Measurements from ENCODE around the gene FOXM1.
A peak's percentile ranks its signal among the peaks of the same experiment; 100 is the strongest.

The FOXM1 gene

DNA sequence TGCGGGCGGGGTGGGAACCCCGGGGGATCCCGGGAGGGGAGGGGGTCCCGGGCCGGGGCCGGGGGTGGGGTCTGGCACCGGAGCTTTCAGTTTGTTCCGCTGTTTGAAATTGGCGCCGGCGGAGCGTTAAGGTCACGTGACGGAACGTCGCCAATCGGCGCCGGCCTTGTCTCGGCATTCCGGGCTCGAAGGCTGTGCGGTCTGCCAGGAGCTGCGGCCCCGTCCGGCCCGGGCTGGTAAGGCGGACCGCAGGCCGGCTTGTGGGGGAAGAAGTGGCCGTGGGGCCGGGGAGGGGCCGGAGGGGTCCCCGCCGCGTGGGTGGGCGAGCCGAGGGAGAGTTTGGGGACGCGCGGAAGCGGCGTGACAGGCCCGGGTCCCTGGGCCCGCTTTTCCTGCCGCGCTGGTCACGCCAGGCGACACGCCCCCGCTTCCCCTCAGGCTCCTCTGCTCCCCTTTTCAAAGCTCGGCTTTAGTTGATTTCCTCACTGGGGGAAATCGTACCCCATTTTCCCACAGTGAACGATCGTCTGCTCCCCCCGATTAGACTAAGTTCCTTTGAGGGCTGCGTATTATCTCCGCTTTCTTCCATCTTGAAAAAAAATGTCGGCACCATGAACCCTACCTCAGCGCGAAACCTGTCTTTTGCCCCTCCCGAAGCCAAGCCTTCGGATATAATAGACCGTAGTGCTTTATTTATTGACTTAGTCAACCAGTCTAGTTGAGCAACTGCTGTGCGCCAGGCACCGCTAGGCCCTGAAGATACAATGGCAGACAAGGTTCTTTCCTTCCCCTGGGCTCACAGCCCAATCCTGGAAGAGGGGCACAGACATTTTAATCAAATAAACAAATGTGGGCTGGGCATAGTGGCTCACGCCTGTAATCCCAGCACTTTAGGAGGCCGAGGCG lies at the start of gene FOXM1, which contains the start of gene RHNO1:
Gene FOXM1 (minus strand): TSS at position 128 of the 906 bp plus-strand sequence. CDS start 2,696 bp downstream, outside the sequence.
Gene RHNO1 (plus strand): TSS at position 177 of the 906 bp plus-strand sequence. CDS start 8,144 bp downstream, outside the sequence.
- peak; percentile 26 to 96 (median 83) for DNase-seq

DNA sequence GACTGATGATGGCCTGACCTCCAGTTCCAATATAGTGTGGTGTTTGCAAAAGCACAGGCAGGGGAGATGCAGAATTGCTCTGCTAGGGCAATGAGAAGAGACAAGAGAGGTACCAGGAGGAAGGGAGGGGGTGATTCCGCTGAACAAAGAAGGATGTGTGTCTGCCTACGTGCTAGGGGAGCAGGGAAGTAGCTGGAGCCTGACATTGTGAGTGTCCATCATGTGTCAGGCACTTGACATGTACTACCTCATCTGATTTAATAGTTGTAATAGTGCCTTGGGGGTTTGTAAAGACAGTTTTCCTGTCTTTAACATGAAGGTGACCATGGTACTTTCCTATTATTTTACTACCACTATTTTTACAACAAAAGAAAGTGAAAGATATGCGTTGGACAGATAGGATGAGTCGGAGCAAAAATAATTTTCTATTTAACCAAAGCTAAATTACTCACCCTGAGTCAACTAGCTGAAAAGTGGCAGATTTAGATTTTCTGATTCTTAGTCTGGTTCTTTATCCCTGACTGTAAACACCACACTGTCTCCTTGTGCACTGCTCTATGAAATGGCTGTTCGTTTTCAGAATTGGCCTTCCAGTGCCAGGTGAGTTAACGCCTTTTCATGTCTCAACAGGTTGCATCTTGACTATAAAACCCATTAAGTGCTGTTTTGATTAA lies 48.5 kb upstream of the FOXM1 start:
- DNase-seq = no peak

- DNase-seq = no peak
Measured at GRCh38 chr12:2924019-2924418, 47.0 kb upstream of the FOXM1 start.

DNA sequence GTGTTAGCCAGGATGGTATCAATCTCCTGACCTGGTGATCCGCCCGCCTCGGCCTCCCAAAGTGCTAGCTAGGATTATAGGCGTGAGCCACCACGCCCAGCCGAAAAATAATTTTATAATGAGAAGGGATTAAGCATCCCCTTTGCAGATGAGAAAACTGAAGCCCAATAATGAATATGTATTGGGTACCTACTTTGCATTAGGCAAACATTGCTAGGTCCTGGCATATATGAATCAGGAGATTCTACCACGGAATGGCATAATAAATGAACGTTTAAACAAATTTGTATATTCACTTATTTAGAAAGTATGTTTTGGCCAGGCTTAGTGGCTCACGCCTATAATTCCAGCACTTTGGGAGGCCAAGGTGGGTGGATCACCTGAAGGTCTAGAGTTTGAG lies 46.1 kb upstream of the FOXM1 start:
- DNase-seq = no peak

DNA sequence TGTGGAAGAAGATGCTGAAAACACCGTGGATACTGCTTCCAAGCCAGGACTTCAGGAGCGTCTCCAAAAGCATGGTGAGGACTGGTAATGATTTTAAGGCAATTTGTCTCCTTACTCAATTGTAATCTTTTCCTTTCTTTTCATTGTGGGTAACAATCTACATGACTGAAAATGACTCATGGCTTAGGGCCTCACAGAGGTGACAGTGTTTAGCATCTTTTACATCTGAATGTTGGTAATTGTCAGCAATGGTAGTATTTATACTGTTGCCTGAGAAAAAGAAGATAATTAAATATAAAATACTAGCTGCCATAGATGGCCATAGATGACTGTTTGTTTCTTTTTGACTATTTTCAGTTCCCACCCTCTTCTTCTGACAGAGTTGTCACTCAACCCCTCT lies 45.4 kb upstream of the FOXM1 start:
- no peak for DNase-seq

DNA sequence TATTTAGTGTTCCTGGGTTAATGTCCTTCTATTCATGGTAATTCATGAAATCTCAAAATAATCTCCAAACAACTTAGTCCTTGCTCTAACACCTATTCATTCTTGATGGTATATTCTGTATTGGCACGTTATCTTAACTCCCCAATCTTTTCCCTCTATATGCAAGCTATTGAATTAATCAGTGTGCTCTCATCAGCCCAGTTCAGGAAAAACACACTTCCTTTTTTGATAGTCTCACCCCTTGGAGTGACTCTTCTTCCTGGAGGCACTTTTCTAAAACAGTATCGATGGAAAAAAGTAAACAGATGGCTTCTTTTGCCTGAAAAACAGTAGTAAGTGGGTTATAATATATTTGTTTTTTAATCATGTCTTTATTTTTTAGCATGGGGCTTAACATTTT lies 42.3 kb upstream of the FOXM1 start:
- no peak for DNase-seq

GRCh38 chr12:2912216-2912575 lies 35.2 kb upstream of the FOXM1 start:
- DNase-seq = no peak

- DNase-seq = no peak
Measured at GRCh38 chr12:2904260-2904659, 27.3 kb upstream of the FOXM1 start.

GRCh38 chr12:2902272-2902880 lies 25.4 kb upstream of the FOXM1 start:
- DNase-seq = peak in 41 of 56 donors; percentile 3 to 71 (median 25)

- DNase-seq = no peak
Measured at GRCh38 chr12:2900642-2901041, 23.7 kb upstream of the FOXM1 start.

DNA sequence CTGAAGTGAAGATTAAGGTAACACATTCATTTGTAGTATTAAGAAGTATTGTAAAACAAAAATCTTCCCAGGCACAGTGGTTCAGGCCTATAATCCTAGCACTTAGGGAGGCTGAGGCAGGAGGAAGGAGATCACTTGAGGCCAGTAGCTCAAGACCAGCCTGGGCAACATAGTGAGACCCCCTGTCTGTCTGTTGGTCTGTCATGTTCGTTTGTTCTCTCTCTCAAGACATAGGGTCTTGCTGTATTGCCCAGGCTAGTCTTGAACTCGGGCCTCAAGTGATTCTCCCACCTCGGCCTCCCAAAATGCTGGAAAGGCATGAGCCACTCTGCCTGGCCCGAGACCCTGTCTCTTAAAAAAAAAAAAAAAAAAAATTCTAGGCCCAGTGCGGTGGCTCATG lies 20.4 kb upstream of the FOXM1 start:
- DNase-seq = no peak

DNA sequence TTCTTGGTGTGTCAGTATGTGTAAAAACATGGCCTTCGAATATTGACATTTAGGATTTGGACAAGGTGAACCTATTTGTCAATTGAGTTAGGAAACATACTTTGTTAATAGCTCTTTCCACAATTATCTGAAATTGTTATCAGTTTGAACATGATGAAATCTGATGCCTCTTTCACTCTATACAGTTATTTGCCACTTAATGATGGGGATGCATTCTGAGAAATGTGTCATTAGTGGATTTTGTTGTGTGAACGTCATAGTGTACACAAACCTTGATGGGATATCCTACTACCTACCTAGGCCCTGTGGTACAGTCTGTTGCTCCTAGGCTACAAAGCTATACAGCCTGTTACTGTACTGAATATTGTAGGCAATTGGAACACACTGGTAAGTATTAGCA lies 18.5 kb upstream of the FOXM1 start:
- no peak for DNase-seq

- DNase-seq = peak in 3 of 56 donors; percentile 5 to 9 (median 8)
Measured at GRCh38 chr12:2895051-2895451, 18.1 kb upstream of the FOXM1 start.

DNA sequence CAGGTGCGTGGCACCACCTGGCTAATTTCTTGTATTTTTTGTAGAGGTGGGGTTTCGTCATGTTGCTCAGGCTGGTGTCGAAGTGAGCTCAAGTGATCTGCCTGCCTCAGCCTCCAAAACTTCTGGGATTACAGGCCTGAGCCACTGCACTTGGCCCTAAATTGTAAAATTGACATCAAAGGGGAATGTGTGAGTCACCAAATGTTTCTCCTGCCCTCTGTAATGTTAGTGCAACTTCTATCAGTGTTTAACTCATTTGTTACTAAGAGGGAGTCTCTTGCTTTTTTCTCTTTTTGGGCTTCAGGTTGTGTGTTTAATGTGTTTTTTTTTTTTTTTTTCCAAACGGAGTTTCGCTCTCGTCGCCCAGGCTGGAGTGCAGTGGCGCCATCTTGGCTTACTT lies 16.0 kb upstream of the FOXM1 start:
- no peak for DNase-seq

DNA sequence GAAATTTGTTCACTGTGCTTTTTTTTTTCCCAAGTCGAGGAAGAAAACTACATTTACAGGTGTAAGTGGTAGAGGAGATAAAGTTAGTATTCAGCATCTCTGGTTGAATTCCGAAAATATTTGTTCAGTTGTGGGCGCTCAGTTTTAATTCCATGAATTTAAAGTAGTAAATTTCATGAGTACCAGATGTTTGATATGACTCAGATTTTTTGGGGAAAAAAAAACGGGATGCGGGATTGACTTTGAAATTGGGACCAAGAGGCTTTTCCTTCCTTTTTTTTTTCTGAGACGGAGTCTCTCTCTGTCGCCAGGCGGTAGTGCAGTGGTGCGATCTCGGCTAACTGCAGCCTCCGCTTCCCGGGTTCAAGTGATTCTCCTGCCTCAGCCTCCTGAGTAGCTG lies 15.3 kb upstream of the FOXM1 start:
- DNase-seq = no peak

- peak in 39 of 56 donors; percentile 17 to 79 (median 54) for DNase-seq
Measured at GRCh38 chr12:2891240-2892053, 14.5 kb upstream of the FOXM1 start.

DNA sequence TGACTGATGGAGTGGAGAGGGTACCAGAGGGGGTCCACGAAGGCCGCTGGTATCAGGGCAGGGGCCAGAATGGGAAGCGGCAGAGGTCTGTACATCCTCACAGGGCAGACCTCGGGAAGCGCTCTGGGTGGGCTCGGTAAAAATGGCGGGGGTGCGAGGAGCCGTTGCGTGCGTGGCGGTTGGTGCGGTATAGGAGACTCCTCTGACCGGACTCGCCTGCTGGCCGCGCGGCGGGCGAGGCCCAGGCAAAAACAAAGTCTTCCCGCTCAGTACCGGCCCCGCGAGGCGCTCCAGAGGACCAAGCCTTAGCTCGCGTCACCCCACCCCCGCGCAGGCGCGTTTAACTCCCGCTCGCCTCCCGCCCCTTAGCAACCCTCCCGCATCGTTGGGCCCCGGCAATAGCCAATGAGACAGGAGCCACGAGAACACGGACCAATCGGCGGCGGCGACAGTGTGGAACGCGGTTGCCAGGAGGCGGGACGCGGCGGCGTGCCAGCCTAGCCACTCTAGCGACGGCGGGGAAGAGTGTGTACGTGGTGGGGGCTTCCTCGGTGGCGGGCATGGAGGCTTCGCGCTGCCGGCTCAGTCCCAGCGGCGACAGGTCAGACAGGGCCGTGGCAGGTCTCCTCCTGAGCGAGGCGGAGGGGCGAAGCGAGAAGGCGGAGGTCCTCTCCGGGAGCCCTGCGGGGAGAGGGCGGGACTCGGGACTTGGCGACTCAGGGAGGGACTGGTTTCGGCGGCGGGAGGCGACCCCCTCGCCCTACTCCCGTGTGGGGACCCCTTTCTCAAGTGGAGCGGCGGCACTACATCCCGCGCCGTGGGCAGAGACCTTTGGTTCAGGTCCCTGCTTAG lies 13.6 kb upstream of the FOXM1 start, which contains the start of gene TULP3:
Gene TULP3 (plus strand): TSS at position 504 of the 852 bp plus-strand sequence. CDS start 57 bp downstream, at position 561.
- peak; percentile 92 to 100 (median 98) for DNase-seq

GRCh38 chr12:2890001-2890387 lies 13.0 kb upstream of the FOXM1 start:
- no peak for DNase-seq

DNA sequence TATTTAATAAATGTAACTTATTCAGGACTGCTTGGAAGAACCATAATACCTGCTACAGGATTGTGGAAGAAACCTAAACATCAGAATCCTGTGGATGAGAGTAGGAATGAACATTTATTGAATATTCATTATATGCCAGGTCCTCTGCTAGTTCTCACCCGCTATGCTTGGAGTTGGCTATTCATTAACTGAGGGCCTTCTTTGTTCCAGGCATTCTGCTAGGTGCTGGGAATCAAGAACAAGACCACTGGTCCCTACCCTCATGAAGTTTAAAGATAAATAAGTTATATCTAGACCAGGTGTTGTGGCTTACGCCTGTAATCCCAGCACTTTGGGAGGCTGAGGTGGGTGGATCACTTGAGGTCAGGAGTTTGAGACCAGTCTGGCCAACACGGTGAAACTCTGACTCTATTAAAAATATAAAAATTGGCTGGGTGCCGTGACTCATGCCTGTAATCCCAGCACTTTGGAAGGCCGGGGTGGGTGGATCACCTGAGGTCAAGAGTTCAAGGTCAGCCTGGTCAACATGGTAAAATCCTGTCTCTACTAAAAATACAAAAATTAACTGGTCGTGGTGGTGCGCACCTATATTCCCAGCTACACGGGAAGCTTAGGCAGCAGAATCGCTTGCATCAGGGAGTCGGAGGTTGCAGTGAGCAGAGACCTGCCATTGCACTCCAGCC lies 9.9 kb upstream of the FOXM1 start:
- DNase-seq = no peak
